HCT116 (cell line): ENCODE data around the gene LRIT2. TPM values are rescaled to one million over a fixed set of nuclear protein-coding genes. Genes with fewer than 3 reads are reported as not detected.

ENCODE experiments used
- ATAC-seq: fragments of 200-7000 bp; cut with Tn5 transposase; 2 replicates; pipeline ENCODE4 v1.9.1; 2020; ENCODE audit warnings: mild to moderate bottlenecking, moderate library complexity
- BruUV-seq: library from RNA; stranded (reverse); fragments of 400-500 nt; replicated peaks from 2 replicates; lab custom pipeline; 2021; lab: Mats Ljungman, UMichigan
- CTCF ChIA-PET: fragments of 300-600 bp; sonication (Branson Sonifier 250); formaldehyde crosslinking; loops from one replicate; lab custom pipeline; 2021; ENCODE audit warnings: antibody characterized with exemption; lab: Charles Lee
- POLR2A ChIA-PET: fragments of 300-600, 350-600 bp; sonication (Branson Sonifier 250); formaldehyde crosslinking; loops from one replicate; lab custom pipeline; 2021; ENCODE audit warnings: antibody characterized with exemption; lab: Charles Lee
- RAD21 ChIA-PET, 2 experiments: fragments of 300-600 bp; sonication (Branson Sonifier 250); formaldehyde crosslinking; loops; one replicate each; lab custom pipeline; 2023; ENCODE audit warnings: low total read pairs in 2 of 2; ENCODE audit not compliant: uncharacterized antibody in 2 of 2, unreplicated experiment in 2 of 2, low non-redundant PET in 1 of 2; lab: Charles Lee
- DNase-seq: peaks from one replicate; pipeline ENCODE4 v3.0.0-alpha.2; 2010; ENCODE audit warnings: low read depth, low spot score
- H2AFZ ChIP-seq: fragments of 200-600 bp; shearing (Covaris generic), sonication (generic); 2 replicates; pipeline ENCODE4 v1.6.1; 2017; ENCODE audit warnings: low read depth, mixed run types, mixed read lengths, antibody characterized with exemption, low read length; ENCODE audit not compliant: poor library complexity, severe bottlenecking
- H3K27ac ChIP-seq: 2 replicates; pipeline ENCODE4 v1.5.1; 2012; ENCODE audit warnings: low read depth, low read length
- H3K27me3 ChIP-seq: fragments of 200-600 bp; sonication (generic); 2 replicates; pipeline ENCODE4 v1.6.1; 2016; ENCODE audit warnings: mixed run types, low read length, mixed read lengths; ENCODE audit not compliant: insufficient read depth
- H3K36me3 ChIP-seq, 2 experiments: fragments of 200-500 bp in 1 of 2; fragments of 200-600 bp in 1 of 2; sonication (Bioruptor generic) in 1 of 2; sonication (generic) in 1 of 2; 2 replicates each; pipeline versions ENCODE4 v1.5.1 to v1.6.1; 2014 to 2016; ENCODE audit warnings: low read length in 2 of 2, inconsistent platforms in 1 of 2, mixed read lengths in 1 of 2, mixed run types in 1 of 2; ENCODE audit not compliant: insufficient read depth in 2 of 2, control insufficient read depth in 1 of 2
- H3K4me1 ChIP-seq, 2 experiments: fragments of 200-600 bp in 1 of 2; sonication (generic) in 1 of 2; 2 replicates each; pipeline versions ENCODE4 v1.5.1 to v1.6.1; 2012 to 2017; ENCODE audit warnings: low read length in 2 of 2, inconsistent platforms in 1 of 2, mild to moderate bottlenecking in 1 of 2, mixed read lengths in 1 of 2, mixed run types in 1 of 2, moderate library complexity in 1 of 2; ENCODE audit not compliant: insufficient read depth in 2 of 2, control insufficient read depth in 1 of 2
- H3K4me2 ChIP-seq: fragments of 200-600 bp; sonication (generic); 2 replicates; pipeline ENCODE4 v1.6.1; 2017; ENCODE audit warnings: mixed run types, low read length, mixed read lengths
- H3K4me3 ChIP-seq, 2 experiments: fragments of 200-600 bp in 1 of 2; sonication (generic) in 1 of 2; replicated peaks in 1 of 2; 2 replicates each; pipeline ENCODE4 v1.5.1; 2011 to 2016; ENCODE audit warnings: low read length in 2 of 2, control low read depth in 1 of 2, low read depth in 1 of 2, mild to moderate bottlenecking in 1 of 2, mixed read lengths in 1 of 2, mixed run types in 1 of 2
- H3K79me2 ChIP-seq: fragments of 200-600 bp; sonication (generic); 2 replicates; pipeline ENCODE4 v1.6.1; 2017; ENCODE audit warnings: mild to moderate bottlenecking, mixed run types, low read length, moderate library complexity, mixed read lengths; ENCODE audit not compliant: insufficient read depth
- H3K9ac ChIP-seq: fragments of 200-600 bp; sonication (generic); 2 replicates; pipeline ENCODE4 v1.6.1; 2016; ENCODE audit warnings: low read length, mixed read lengths
- H3K9me2 ChIP-seq: fragments of 200-600 bp; sonication (generic), shearing (Covaris generic); 2 replicates; pipeline ENCODE4 v1.6.1; 2017; ENCODE audit warnings: mixed run types, mild to moderate bottlenecking, moderate library complexity; ENCODE audit not compliant: insufficient read depth
- H3K9me3 ChIP-seq, 2 experiments: fragments of 200-500 bp in 1 of 2; fragments of 200-600 bp in 1 of 2; sonication (Bioruptor generic) in 1 of 2; sonication (generic) in 1 of 2; 2 replicates each; pipeline ENCODE4 v1.6.1; 2014 to 2017; ENCODE audit warnings: low read length in 2 of 2, mixed read lengths in 2 of 2, inconsistent platforms in 1 of 2, low read depth in 1 of 2, mild to moderate bottlenecking in 1 of 2, mixed run types in 1 of 2, moderate library complexity in 1 of 2; ENCODE audit not compliant: control insufficient read depth in 1 of 2, insufficient read depth in 1 of 2
- H4K20me1 ChIP-seq: fragments of 200-600 bp; sonication (generic), shearing (Covaris generic); 2 replicates; pipeline ENCODE4 v1.6.1; 2017; ENCODE audit warnings: mixed run types, mild to moderate bottlenecking, moderate library complexity; ENCODE audit not compliant: insufficient read depth
- ATF3 ChIP-seq: IDR thresholded peaks from 2 replicates; pipeline ENCODE4 v1.6.1; 2012
- CEBPB ChIP-seq: IDR thresholded peaks from 2 replicates; pipeline ENCODE4 v1.6.1; 2012; ENCODE audit warnings: low read depth
- CTCF ChIP-seq, 3 experiments: fragments of 200-600 bp in 1 of 3; sonication (generic) in 1 of 3; IDR thresholded peaks in 2 of 3; conservative IDR thresholded peaks in 1 of 3; 2 replicates each; pipeline ENCODE4 v1.5.1; 2012 to 2017; ENCODE audit warnings: low read depth in 2 of 3, low read length in 2 of 3, antibody characterized with exemption in 1 of 3, borderline replicate concordance in 1 of 3, control low read depth in 1 of 3, mild to moderate bottlenecking in 1 of 3, mixed read lengths in 1 of 3, mixed run types in 1 of 3, moderate library complexity in 1 of 3; ENCODE audit not compliant: insufficient read depth in 1 of 3
- EGR1 ChIP-seq: IDR thresholded peaks from 2 replicates; pipeline ENCODE4 v1.6.1; 2012; ENCODE audit warnings: low read depth
- ELF1 ChIP-seq: IDR thresholded peaks from 2 replicates; pipeline ENCODE4 v1.6.1; 2012; ENCODE audit warnings: low read depth, borderline replicate concordance
- EZH2 ChIP-seq: fragments of 200-600 bp; sonication (generic); IDR thresholded peaks from 2 replicates; pipeline ENCODE4 v1.6.1; 2017; ENCODE audit warnings: antibody characterized with exemption, mixed run types
- EZH2phosphoT487 ChIP-seq: fragments of 200-600 bp; IDR thresholded peaks from 2 replicates; pipeline ENCODE4 v1.6.1; 2018; ENCODE audit warnings: antibody characterized with exemption, borderline replicate concordance
- JUND ChIP-seq: IDR thresholded peaks from 2 replicates; pipeline ENCODE4 v1.6.1; 2012
- POLR2A ChIP-seq: IDR thresholded peaks from 2 replicates; pipeline ENCODE4 v1.7.0; 2011; ENCODE audit warnings: borderline replicate concordance; ENCODE audit not compliant: insufficient read depth, insufficient read length; ENCODE audit errors: extremely low read depth
- POLR2AphosphoS5 ChIP-seq: IDR thresholded peaks from 2 replicates; pipeline ENCODE4 v1.6.1; 2011; ENCODE audit warnings: mild to moderate bottlenecking, low read depth, low read length, moderate library complexity
- REST ChIP-seq: IDR thresholded peaks from 2 replicates; pipeline ENCODE4 v1.6.1; 2012; ENCODE audit warnings: low read depth
- SIN3A ChIP-seq: IDR thresholded peaks from 2 replicates; pipeline ENCODE4 v1.6.1; 2012; ENCODE audit warnings: low read depth
- SP1 ChIP-seq: IDR thresholded peaks from 2 replicates; pipeline ENCODE4 v1.6.1; 2012; ENCODE audit warnings: low read depth
- TCF7L2 ChIP-seq: IDR thresholded peaks from 2 replicates; pipeline ENCODE4 v1.7.0; 2011; ENCODE audit warnings: borderline replicate concordance, inconsistent platforms; ENCODE audit not compliant: insufficient read depth, insufficient read length; ENCODE audit errors: extremely low read depth
- YY1 ChIP-seq: IDR thresholded peaks from 2 replicates; pipeline ENCODE4 v1.6.1; 2011; ENCODE audit warnings: low read length, low read depth, moderate library complexity, mild to moderate bottlenecking; ENCODE audit not compliant: insufficient replicate concordance; ENCODE audit errors: extremely low read depth
- intact Hi-C: fragments of 100-400 bp; cut with micrococcal nuclease; formaldehyde crosslinking; loops from 2 replicates; pipeline ENCODE4 v1.10.0; 2022
- total RNA-seq: library from RNA; stranded (reverse); gene quantifications from one replicate; pipeline ENCODE4 v1.2.1, GENCODE V29; 2021; ENCODE audit not compliant: unreplicated experiment

The LRIT2 gene
- total RNA-seq, 1 experiment from 2014 or later, result not detected

GRCh38 chr10:84216834-84217233, 8.5 kb downstream of the LRIT2 start:
- H3K27ac ChIP-seq, result no peak overlapping the region
- no peak overlapping the region for H3K9ac ChIP-seq
- no peak for DNase-seq
- H4K20me1 ChIP-seq, result no peaks in the 10 kb centered on the region
- H3K9me2 ChIP-seq, result no peaks in the 10 kb centered on the region
- H3K4me2 ChIP-seq, result no peak overlapping the region
- TF ChIP-seq SIN3A, result no peak
- no peak for TF ChIP-seq YY1
- TF ChIP-seq TCF7L2, result no peak
- no peak for TF ChIP-seq POLR2AphosphoS5
- no peak for TF ChIP-seq EGR1
- TF ChIP-seq EZH2, result no peak
- no peak for TF ChIP-seq ELF1
- no peak for TF ChIP-seq POLR2A
- no peak for TF ChIP-seq CTCF (IDR thresholded peaks at IDR 0.05 in 2 of 3, conservative IDR thresholded peaks at IDR 0.05 in 1 of 3; ENCODE audit: borderline replicate concordance in 1 of 3, insufficient read depth in 1 of 3, low read depth in 2 of 3, low read length in 2 of 3)
- no peak for TF ChIP-seq JUND
- no peak for TF ChIP-seq ATF3
- no peak for TF ChIP-seq CEBPB
- no peak for TF ChIP-seq REST
- no peak for TF ChIP-seq SP1
- no peak for TF ChIP-seq EZH2phosphoT487
- POLR2A ChIA-PET, result no interaction called here
- H3K4me3 ChIP-seq, result no peak overlapping the region
- H3K27me3 ChIP-seq, result peaks cover 5% of the 10 kb centered on the region; the same call in 1 of the 2 replicates
- intact Hi-C loops, result no loop called here
- no peak overlapping the region for H2AFZ ChIP-seq
- RAD21 ChIA-PET, result no interaction called here
- 0 out of 4 replicates have a peak, but pooled peaks cover 0 to 4% of the 10 kb centered on the region in 2 experiments for H3K9me3 ChIP-seq
- H3K4me1 ChIP-seq, result no peaks in the 10 kb centered on the region
- no peaks in the 10 kb centered on the region for H3K36me3 ChIP-seq
- CTCF ChIA-PET, result no interaction called here
- no peak for ATAC-seq
- no peaks in the 10 kb centered on the region for H3K79me2 ChIP-seq
- BruUV-seq, result no TSS peak
